CD4-positive, alpha-beta T cell treated with Interleukin-4 for 1 hour (primary cell): ENCODE data around the gene SPHK1.

Source experiments
- DNase-seq, 2 donors: peaks; one replicate each; pipeline ENCODE4 v3.0.0-alpha.2; 2020 to 2022

Gene SPHK1

DNA sequence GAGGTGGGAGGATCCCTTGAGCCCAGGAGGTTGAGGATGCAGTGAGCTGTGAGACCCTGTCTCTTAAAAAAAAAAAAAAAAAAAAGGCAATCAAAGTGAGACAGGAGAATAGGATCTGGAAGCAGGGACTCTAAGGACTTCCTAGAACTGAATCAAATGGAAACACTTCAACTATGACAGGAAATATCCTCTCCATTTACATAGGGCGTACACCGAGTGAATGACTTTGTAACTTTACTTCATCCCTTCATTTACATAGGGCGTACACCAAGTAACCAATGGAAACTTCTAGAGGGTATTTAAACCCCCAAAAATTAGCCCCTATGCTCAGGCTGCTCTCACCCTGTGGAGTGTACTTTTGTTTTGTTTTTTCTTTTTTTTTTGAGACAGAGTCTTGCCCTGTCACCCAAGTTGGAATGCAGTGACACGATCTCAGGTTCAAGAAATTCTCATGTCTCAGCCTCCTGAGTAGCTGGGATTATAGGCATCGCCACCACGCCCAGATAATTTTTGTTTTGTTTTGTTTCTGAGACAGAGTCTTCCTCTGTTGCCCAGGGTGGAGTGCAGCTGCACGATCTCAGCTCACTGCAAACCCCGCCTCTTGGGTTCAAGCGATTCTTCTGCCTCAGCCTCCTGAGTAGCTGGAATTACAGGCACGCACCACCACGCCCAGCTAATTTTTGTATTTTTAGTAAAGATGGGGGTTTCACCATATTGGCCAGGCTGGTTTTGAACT is 21.1 kb upstream of the SPHK1 start:
- no peak for DNase-seq

- DNase-seq = no peak
These were observed 19.0 kb upstream of the SPHK1 start for GRCh38 chr17:76365256-76365903.

DNA sequence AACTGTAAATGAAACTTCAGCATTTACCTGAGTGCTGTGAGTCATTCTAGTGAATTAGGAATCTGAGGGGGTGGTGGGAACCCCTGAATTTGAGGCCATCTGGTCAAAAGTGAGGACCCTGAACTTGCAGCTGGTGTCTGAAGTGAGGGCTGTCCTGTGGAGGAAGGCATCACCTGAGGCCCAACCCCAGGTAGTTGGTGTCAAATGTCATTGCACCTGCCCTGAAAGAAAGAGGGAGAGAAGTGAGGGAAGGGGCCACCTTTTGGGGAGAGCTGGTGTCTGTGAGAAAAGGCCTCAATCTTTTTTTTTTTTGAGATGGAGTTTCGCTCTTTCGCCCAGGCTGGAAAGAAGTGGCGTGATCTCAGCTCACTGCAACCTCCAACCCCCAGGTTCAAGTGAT is 18.2 kb upstream of the SPHK1 start:
- DNase-seq = no peak

DNA sequence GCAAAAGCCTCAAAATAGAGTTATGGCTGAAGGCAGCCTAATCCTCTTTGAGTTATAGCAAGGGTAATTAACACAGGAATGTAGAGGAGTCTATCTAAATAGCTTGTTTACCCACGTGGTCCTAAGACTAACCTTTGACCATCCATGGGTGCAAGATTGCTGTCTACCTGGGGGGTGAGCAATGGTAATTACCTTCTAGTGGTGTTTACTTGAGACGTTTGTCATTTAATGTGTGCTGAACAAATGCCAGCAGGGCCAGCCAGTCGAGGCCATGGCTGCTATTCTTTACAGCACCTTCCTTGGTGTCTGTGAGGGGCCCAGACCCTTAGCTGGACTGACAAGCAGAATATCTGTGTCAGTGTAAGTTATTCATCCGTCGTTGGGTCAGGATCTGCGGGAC is 16.8 kb upstream of the SPHK1 start:
- DNase-seq = no peak

DNA sequence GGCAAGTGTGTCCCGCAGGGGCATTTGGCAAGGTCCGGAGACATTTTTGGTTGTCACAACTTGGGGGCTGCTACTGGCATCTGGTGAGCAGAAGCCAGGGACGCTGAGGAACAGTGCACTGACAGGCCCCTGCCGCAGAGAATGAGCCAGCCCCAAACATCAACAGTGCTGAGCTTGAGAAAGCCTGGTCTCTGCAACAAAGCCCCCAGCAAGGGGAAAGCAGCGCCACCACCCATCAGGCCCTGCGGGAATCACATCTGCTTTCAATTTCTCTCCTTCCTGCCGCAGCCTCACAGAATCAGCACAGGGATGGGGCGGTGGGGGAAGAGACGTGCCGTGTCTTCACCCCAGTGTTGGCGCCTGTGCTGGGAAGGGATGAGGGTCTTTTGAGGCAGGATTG is 15.9 kb upstream of the SPHK1 start:
- DNase-seq = no peak

DNA sequence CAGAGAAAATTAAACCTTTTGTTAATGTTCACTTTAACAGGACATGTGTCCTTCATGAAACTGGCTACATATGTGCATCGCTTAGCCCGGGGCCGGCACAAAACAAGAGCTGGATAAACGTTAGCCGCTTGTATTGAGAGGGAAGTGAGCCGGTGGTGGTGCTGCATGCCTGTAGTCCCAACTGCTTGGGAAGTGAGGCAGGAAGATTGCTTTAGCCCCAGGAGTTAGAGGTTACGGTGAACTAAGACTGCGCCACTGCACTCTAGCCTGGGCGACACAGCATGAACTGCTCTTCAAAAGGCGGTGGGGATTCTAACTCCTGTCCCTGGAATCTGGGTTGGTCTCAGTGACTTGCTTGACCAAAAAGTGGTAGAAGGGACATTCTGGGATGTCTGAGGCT is 15.0 kb upstream of the SPHK1 start:
- DNase-seq = no peak

- no peak for DNase-seq
These were observed 14.6 kb upstream of the SPHK1 start for GRCh38 chr17:76369804-76370203.

DNA sequence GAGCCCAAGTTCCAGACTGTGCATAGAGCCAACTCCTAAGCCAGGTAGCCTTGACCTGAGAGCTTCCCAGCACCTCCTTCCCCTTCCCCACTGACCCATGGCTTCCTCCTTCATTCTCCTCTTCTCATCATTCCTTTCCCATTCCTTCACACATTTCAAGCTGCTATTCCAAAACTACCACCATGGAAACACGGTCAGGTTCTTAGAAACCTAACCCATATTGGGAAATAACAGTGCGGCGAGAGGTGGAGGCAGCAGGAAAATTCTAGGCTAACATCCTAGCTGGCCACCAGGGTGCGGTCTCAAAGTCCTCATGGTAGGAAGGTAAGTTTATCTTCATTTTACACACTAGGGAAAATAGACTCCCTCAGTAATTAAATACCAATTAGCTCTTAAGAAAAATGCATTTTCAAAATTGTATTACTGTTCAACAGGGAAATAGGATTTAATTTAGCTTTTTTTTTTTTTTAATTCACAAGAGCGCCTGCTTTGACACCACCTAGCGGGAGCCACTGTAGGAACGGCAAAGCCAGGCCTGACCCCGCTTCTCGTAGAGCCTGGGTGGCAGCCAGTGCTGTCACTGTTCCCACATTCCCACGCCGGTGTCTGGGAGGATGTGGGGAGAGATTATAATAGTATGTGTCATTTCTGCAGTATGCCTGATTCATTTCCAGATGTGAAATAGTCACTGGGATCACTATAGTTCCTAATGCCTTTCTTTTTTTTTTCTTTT is 14.0 kb upstream of the SPHK1 start:
- no peak for DNase-seq

DNA sequence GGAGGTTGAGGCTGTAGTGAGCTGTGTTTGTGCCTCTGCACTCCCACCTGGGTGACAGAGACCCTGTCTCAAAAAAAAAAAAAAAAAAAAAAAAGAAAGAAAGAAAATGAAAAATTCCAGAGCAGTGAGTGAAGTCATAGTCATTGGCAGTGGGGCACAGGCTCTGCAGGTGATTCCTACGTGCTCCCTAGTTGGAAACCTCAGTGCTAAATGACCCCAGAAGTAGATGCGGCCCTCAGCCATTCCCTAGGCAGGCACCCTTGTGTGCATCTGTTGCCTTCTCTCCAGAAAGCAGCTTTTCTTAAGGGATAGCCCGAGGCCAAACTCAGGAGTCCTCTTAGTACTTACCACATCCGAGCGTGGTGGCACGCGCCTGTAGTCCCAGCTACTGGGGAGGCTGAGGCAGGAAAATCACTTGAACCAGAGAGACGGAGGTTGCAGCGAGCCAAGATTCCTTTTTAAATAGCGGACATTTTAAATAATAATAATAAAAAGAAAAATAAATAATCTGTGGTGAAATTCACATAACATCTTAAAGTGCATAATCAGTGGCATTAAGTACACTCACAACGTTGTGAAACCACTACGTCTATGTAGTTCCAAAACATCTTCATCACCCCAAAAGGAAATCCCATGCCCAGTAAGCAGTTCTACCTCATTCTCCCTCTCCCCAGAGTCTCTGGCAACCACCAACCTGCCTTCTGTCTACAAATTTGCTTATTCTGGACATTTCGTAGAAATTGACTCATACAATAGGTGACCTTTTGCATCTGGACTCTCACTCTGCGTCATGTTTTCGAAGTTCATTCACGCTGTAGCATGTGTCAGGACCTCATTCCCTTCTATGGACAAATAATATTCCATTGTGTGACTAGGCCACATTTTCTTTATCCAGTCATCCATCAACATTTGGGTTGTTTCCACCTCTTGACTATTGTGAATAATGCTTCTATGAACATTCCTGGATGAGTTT is 12.5 kb upstream of the SPHK1 start:
- no peak for DNase-seq

DNA sequence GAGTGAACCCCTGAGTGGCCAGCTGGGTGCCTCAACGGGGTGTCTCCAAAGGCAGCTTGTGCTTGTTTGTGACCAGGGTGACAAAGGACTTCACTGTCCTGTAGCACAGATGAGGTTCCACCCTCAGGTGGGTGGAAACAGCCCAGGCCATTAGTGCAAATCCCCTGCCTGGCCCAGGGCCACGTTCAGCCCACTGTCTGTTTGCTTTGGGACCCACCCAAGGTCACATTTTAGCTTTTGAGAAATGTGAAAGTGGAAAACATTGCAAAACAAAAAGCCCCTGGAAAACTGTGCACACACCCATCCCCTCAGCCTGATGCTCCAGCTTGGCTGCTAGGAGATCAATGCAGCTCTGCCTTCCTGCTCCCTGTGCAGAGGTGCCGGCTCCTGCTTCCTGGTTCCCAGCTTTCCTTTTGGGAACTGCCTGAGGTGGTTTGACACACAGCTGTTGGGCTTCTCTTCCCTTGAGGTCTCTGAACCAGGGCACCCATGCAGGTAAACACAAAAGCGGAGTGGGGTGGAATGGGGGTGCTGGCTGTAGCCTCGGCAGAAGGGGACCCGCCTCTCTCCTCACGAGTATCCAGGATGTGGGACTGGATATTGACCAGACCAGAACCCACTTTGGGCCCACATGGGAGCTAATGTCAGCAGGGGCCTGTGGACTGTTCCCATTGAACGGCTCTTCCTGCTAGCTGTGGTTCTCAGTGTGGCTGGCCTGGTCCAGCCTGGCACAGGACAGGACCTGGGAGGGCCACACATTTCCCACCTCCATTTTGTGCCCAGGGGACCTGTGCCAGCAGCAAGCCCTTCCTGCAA is 7.9 kb upstream of the SPHK1 start:
- no peak for DNase-seq

DNA sequence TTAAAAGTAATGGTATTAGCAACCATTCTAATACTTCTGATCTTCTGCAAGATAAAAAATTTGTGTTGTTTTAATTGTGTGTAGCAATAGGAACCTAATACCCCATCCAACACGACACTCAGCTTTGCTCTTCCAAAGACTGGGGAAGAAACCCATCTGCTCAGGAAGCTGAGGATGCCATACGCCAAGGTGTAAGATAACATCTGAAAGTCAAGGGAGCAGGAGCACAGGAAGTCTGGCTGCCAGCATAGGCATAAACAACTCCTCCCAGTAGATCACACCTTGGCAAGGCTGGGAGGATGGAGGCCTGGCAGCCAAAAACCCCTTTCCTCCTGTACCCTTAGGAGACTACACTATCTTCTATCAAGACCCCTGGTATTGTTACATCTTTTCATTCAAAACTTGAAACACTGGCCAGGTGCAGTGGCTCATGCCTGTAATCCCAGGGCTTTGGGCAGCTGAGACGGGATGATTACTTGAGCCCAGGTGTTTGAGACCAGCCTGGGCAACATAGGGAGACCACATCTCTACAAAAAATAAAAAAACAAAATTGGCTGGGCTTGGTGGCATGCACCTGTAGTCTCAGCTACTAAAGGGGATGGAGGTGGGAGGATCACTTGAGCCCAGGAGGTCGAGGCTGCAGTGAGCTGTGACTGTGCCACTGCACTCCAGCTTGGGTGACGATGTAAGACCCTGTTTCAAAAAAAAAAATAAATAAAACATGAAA is 5.7 kb upstream of the SPHK1 start:
- no peak for DNase-seq

DNA sequence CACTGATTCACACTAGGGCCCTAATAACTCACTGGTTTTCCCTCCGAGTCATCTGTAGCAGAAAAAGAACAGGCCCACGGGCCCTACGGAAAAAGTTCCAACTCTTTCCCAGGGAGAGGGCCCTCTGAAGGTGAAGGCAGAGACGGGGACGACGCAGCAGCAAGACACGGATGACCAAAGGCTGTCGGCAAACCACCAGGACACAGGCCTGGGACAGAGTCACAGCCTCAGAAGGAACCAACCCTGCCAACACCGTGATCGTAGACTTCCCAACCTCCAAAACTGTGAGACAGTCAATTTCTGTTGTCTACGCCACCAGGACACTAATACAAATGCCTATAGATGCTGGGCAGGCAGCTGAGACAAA is 5.2 kb upstream of the SPHK1 start:
- no peak for DNase-seq

GRCh38 chr17:76379646-76380376 is 4.6 kb upstream of the SPHK1 start:
- DNase-seq = no peak

- peak in 1 of 2 donors; percentile 38 for DNase-seq
These were observed 2.6 kb upstream of the SPHK1 start for GRCh38 chr17:76381633-76382350.

DNA sequence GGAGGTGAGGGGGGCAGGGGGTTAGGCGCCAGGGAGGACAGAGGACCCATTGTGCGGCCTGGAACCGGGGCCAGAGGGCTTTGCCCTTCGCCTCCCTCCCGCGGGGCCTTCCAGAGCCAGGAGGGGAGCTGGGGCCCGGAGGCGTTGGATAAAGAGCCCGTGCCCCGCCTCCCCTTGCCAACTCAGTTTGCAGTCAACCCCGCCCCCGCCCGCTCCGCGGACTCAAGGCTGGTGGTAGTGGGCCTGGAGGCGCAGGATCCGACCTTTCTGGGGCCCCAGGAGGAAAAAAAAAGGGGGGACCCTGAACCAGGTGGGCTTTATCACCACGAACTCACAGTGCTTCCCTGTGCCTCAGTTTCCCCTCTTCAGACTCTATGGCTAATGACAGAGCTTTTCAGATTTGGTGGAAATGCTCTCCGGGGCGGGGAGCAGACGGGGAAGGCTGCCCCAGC is 2.0 kb upstream of the SPHK1 start:
- DNase-seq = no peak

DNA sequence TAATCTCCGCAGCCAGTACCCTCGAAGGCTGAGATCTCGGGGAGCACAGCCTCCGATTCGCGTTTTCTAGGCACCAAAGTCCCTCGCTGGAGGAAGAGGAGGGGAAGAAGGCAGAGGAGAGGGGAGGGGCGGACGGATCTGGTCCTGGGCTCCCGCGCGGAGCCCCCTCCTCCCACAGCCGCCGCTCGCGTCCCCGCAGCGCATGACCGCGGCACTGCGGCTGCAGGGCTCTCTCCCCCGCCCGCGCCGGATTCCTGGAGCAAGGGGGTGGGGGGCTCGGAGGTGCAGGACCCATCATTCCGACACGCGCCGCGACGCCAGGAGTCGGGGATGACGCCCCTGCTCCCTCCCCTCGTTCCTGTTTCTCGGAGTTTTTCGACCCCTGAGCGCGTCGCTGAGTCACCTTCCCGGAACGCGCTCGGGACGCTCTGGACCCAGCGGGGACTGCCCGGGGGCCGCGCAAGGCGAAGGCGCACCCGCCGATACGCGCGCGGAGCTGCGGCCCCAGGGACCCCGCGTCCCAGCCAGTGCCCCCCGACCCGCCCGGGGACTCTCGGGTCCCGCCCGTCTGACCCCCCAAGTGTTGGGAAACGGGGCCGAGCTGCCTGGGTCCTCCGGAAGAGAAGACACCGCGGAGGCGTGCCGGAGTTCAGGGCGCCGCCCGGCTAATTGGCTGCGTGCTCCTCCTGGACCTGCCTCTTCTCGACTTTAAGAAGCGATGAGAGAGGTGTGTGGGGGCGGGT is 1.4 kb upstream of the SPHK1 start:
- peak; percentile 46 to 59 for DNase-seq

DNA sequence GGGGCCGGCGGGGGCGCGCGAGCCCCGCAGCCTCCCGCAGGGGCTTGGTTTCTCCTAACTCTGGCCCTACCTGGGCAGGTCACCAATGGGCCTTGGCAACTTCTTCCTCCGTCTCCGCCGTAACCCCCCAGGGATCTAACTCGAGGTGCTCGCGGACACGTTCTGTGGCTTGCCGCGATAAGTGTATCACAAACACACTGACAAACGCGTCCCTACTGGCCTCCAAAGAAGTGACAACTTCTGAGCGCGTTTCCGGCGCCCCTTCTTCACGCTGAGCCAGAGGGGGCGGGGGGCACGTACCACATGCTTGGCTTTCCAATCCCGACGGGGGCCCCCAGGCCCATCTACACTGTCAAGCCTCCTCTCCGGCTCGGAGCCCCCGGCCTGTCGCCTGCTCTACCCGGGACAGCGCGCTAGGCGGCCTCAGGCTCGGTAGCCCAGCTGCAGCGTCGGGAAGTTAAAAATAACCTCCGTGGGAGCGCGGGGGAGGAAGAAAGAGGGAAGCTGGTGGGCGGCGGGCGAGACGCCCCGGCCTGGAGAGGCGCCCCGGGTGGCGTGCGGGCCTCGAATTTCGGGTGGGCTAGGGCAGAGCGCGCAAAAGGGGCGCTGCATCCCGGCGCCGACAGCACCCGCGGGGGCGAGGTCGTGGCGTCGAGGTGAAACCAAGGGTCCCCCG is 725 bp upstream of the SPHK1 start:
- peak in 1 of 2 donors; percentile 33 for DNase-seq
